ENCODE data around the gene RAB38.

RAB38 gene

GRCh38 chr11:88066090-88066489 is 109.2 kb downstream of the RAB38 start:
- Histone ChIP-seq H3K9ac (ENCODE audit: low read length) (no peak overlapping the region), H3K27me3 (ENCODE audit: control insufficient read depth, insufficient read depth, low read length) (no peaks in the 10 kb centered on the region), H3K4me3 (ENCODE audit: low read depth, low read length) (no peak overlapping the region), H3K27ac (ENCODE audit: low read depth, low read length) (no peak overlapping the region), H3K4me1 (ENCODE audit: control insufficient read depth, insufficient read depth, low read length) (no peaks in the 10 kb centered on the region), H3K36me3 (ENCODE audit: control insufficient read depth, insufficient read depth, low read length) (no peaks in the 10 kb centered on the region), H3K9me3 (ENCODE audit: control insufficient read depth, insufficient read depth, low read depth, low read length) (peaks cover 9% of the 10 kb centered on the region; the same call in 1 of the 2 replicates)

DNA sequence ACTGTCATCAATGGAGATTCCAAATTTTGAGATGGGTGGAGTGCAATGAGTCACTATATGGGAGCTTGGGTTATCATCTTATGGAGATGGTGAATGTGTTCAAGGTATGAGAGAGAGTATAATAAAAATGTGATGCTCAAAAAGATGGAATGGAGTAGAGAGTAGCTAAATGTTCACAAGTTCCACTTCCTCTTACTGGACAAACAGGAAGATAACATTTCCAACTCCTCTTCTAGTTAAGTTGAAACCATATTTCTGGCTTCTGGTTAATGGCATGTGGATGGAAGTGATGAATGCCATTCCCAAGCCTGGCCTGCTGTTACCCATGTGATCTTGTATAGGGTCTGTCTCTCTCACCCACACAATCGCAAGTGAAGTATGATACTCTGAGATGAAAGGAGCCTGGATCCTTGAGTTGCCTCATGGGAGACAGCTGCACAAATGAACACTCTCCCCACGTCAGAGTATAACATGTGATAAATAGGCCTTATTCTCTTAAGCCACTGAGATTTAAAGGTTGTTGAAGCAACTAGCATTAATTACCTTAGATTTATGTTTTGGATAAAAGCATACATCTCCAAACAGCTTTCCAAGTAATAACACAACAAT is 111.0 kb downstream of the RAB38 start:
- no peak overlapping the region for H3K4me3 ChIP-seq (ENCODE audit: low read depth, low read length)
- no peak overlapping the region for H3K9ac ChIP-seq (ENCODE audit: low read length)
- H3K36me3 ChIP-seq (ENCODE audit: control insufficient read depth, insufficient read depth, low read length), result no peaks in the 10 kb centered on the region
- peaks cover 7% of the 10 kb centered on the region; the same call in 1 of the 2 replicates for H3K9me3 ChIP-seq (ENCODE audit: control insufficient read depth, insufficient read depth, low read depth, low read length)
- no peak overlapping the region for H3K27ac ChIP-seq (ENCODE audit: low read depth, low read length)
- H3K4me1 ChIP-seq (ENCODE audit: control insufficient read depth, insufficient read depth, low read length), result no peaks in the 10 kb centered on the region
- H3K27me3 ChIP-seq (ENCODE audit: control insufficient read depth, insufficient read depth, low read length), result no peaks in the 10 kb centered on the region

Measured in HUES6 (cell line).